Activated naive CD8-positive, alpha-beta T cell treated with anti-CD3 and anti-CD28 coated beads, Interleukin-2, amount 50 U/mL, for 16 hours (primary cell): Measurements from ENCODE around the gene ARL17B.
"Not testable (repeated sequence)": the region's sequence is repeated elsewhere in the genome, so short reads cannot be mapped to it uniquely, and the experiment has no call there.

ENCODE experiments used
- DNase-seq: peaks from one replicate; pipeline ENCODE4 v3.0.0-alpha.2; 2020; ENCODE audit warnings: low read depth, low spot score

The ARL17B gene

GRCh38 chr17:46252804-46253203, 108.8 kb downstream of the ARL17B start:
- not testable (repeated sequence) for DNase-seq

DNA sequence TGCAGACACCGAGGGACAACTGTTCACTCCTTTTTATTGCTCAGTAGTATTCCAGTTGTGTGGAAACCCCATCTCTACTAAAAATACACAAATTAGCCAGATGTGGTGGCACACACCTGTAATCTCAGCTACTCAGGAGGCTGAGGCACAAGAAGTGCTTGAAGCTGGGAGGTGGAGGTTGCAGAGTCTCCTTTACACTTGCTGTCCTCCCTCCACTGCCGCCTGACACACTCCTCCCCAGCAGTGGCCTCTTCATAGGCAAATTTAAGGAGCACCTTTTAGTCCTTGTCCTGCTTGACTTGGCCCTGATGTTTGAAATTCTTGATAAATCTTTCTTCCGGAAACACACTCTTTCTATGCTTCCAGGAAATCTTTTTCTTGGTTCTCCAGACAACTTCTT, 112.4 kb downstream of the ARL17B start:
- DNase-seq: not testable (repeated sequence)

- DNase-seq: not testable (repeated sequence)
Observed at GRCh38 chr17:46244949-46245768, 116.4 kb downstream of the ARL17B start.

GRCh38 chr17:46244339-46244913, 117.1 kb downstream of the ARL17B start:
- DNase-seq: not testable (repeated sequence)

DNA sequence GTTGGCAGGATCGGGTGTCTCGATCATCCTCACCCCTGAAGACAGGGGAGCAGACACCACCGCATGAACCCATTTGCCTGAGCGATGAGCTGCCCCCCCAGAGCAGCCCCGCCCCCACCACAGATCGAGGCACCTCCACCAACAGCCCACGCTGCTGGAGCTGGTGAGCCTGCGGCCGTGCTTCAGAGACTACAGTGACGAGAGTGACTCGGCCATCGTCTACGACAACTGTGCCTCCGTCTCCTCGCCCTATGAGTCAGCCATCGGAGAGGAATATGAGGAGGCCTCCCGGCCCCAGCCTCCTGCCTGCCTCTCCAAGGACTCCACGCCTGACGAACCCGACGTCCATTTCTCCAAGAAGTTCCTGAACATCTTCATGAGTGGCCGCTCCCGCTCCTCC, 117.6 kb downstream of the ARL17B start:
- not testable (repeated sequence) for DNase-seq

DNA sequence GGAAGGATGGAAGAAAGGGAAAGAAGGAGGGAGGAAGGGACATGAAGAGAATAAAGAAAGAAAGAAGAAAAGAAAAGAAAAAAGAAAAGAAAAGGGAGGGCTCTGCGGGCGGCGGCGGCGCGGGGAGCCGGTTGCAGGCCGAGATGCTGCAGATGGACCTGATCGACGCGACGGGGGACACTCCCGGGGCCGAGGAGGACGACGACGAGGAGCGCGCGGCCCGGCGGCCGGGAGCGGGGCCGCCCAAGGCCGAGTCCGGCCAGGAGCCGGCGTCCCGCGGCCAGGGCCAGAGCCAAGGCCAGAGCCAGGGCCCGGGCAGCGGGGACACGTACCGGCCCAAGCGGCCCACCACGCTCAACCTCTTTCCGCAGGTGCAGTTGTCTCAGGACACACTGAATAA, 118.1 kb downstream of the ARL17B start:
- not testable (repeated sequence) for DNase-seq

GRCh38 chr17:46231359-46231758, 130.2 kb downstream of the ARL17B start:
- not testable (repeated sequence) for DNase-seq

DNA sequence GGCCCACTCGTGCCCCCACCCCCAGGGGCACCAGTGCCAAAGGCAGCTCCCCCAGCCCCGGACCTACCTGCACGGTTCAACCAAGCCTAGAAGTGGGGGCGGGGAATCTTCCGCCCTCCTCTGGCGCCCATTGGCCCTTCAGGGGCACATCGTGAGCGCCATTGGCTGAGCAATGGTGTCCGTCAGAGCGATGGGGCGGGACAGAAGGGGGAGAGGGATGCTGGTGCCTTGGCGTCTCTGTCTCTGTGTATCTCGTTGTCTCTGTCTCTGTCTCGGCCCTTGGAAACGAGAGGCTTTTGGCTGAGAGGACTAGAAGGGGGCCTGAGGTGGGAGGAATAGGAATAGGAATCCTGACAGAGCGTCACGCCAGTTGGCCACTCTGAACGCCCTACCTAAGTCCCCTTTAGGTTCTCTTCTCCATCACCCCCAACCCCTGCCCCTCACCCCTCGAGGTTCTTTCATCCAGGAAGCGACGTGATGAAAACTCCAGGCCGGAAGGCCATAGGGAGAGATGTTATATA, 136.2 kb downstream of the ARL17B start:
- peak; percentile 90 for DNase-seq

DNA sequence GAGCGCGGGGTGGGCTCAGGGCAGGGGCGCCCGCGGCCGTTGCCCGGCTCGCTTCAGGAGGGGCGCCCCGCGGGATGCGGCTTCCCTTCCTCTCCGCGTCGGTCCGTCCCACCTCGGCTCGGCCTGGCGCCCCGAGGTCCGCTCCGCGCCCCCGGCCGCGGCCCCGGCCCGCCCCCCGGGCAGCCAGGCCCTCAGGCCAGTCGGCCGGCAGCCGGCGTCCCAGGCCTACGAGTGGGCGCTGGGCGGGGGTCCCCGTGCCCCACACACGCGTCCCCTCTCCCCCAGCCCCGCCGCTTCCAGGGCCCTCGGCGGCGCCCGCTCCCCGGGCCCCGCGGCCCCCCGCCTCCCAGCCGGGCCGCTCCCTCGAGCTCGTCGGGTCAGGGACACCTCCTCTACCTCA, 136.7 kb downstream of the ARL17B start:
- not testable (repeated sequence) for DNase-seq
